K562 (cell line): ENCODE data around the gene TLE3. TPM values are rescaled to one million over a fixed set of nuclear protein-coding genes. Genes with fewer than 3 reads are reported as not detected.

Experiments
- ARID3A ChIP-seq: IDR thresholded peaks from 2 replicates; pipeline ENCODE4 v1.6.1; 2012; ENCODE audit warnings: low read depth, low read length, improper control_type of control experiment, borderline replicate concordance
- CBFA2T2 ChIP-seq: fragments of 450-650 bp; conservative IDR thresholded peaks from 2 replicates; pipeline ENCODE4 v1.6.1; 2017; ENCODE audit warnings: mild to moderate bottlenecking
- CBFA2T3 ChIP-seq: fragments of 450-650 bp; IDR thresholded peaks from 2 replicates; pipeline ENCODE4 v1.6.1; 2017
- CREB3L1 ChIP-seq: fragments of 450-650 bp; IDR thresholded peaks from 2 replicates; pipeline ENCODE4 v1.6.1; 2014; ENCODE audit warnings: low read depth, mild to moderate bottlenecking, moderate library complexity, borderline replicate concordance
- CREB5 ChIP-seq: fragments of 250-450 bp; sonication (Bioruptor Pico); IDR thresholded peaks from 2 replicates; pipeline ENCODE4 v1.5.0; 2020; ENCODE audit warnings: mild to moderate bottlenecking
- DMBX1 ChIP-seq: fragments of 250-450 bp; sonication (Bioruptor Pico); IDR thresholded peaks from 2 replicates; pipeline ENCODE4 v1.8.0; 2022; ENCODE audit warnings: inconsistent platforms, mild to moderate bottlenecking, moderate library complexity, borderline replicate concordance
- FOSL1 ChIP-seq: fragments of 200-800 bp; sonication (Bioruptor generic); conservative IDR thresholded peaks from 2 replicates; pipeline ENCODE4 v1.6.1; 2016; ENCODE audit warnings: missing genetic modification characterization, missing compliant biosample characterization
- HEY1 ChIP-seq: fragments of 250-450 bp; sonication (Bioruptor Pico); IDR thresholded peaks from 2 replicates; pipeline ENCODE4 v1.5.0; 2020; ENCODE audit warnings: mild to moderate bottlenecking, moderate library complexity, borderline replicate concordance
- ILF3 ChIP-seq: fragments of 450-650 bp; IDR thresholded peaks from 2 replicates; pipeline ENCODE4 v1.6.1; 2018; ENCODE audit warnings: antibody characterized with exemption, mild to moderate bottlenecking, moderate library complexity, borderline replicate concordance
- NFIX ChIP-seq: fragments of 250-450 bp; sonication (Bioruptor Pico); IDR thresholded peaks from 2 replicates; pipeline ENCODE4 v1.4.0; 2020; ENCODE audit warnings: low read depth, mild to moderate bottlenecking, moderate library complexity
- POLR2B ChIP-seq: fragments of 450-650 bp; IDR thresholded peaks from 2 replicates; pipeline ENCODE4 v1.6.1; 2018; ENCODE audit warnings: low read depth; ENCODE audit not compliant: partially characterized antibody
- POLR3A ChIP-seq: IDR thresholded peaks from 2 replicates; pipeline ENCODE4 v1.6.1; 2011; ENCODE audit warnings: borderline replicate concordance, mild to moderate bottlenecking, moderate library complexity; ENCODE audit not compliant: insufficient read length, insufficient read depth; ENCODE audit errors: extremely low read depth
- PPARD ChIP-seq: fragments of 250-450 bp; sonication (Bioruptor Pico); IDR thresholded peaks from 2 replicates; pipeline ENCODE4 v1.8.0; 2022; ENCODE audit warnings: inconsistent platforms, mild to moderate bottlenecking, moderate library complexity
- RAD51 ChIP-seq: fragments of 450-650 bp; IDR thresholded peaks from 2 replicates; pipeline ENCODE4 v1.7.1; 2016; ENCODE audit warnings: low read depth, mild to moderate bottlenecking, borderline replicate concordance
- RNF2 ChIP-seq: sonication (generic); IDR thresholded peaks from 2 replicates; pipeline ENCODE4 v1.6.1; 2016
- UBTF ChIP-seq, 2 experiments: IDR thresholded peaks; 2 replicates each; pipeline ENCODE4 v1.6.1; 2012; ENCODE audit warnings: improper control_type of control experiment in 2 of 2, low read depth in 2 of 2, low read length in 2 of 2, borderline replicate concordance in 1 of 2
- ZNF121 ChIP-seq: sonication (generic); formaldehyde crosslinking; conservative IDR thresholded peaks from 2 replicates; pipeline ENCODE4 v1.8.0; 2022; ENCODE audit warnings: missing genetic modification reagents
- ZNF134 ChIP-seq: fragments of 250-450 bp; sonication (Bioruptor Pico); conservative IDR thresholded peaks from 2 replicates; pipeline ENCODE4 v1.4.0; 2020
- ZNF184 ChIP-seq: sonication (generic); formaldehyde crosslinking; IDR thresholded peaks from 2 replicates; pipeline ENCODE4 v1.5.0; 2020; ENCODE audit warnings: missing genetic modification reagents
- ZNF23 ChIP-seq: fragments of 250-450 bp; sonication (Bioruptor Pico); IDR thresholded peaks from 2 replicates; pipeline ENCODE4 v1.4.0; 2020; ENCODE audit warnings: mild to moderate bottlenecking
- ZNF511 ChIP-seq: sonication (generic); formaldehyde crosslinking; IDR thresholded peaks from 2 replicates; pipeline ENCODE4 v1.8.0; 2022; ENCODE audit warnings: mild to moderate bottlenecking, missing genetic modification reagents
- polyA plus RNA-seq, 8 experiments: library from polyadenylated mRNA; depleted of rRNA in 4 of 8; stranded (reverse) in 5 of 8; unstranded in 3 of 8; fragments of >200 nt; fragmentation: Nextera tagmentation in 2 of 8; fragmentation: Illumina TruSeq in 1 of 8; extraction: Ambion mirVana in 2 of 8; extraction: Trizol in 1 of 8; gene quantifications; 2 replicates each; pipeline versions ENCODE4 v1.2.1 to v1.2.3, GENCODE V29; 2011 to 2014; ENCODE audit warnings: inconsistent platforms in 1 of 8, missing spikeins in 1 of 8
- total RNA-seq, 7 experiments: library from RNA; depleted of rRNA in 6 of 7; stranded (reverse); fragments of >200 nt in 6 of 7; fragmentation: Illumina TruSeq in 2 of 7; extraction: Trizol in 2 of 7; gene quantifications; 2 replicates each; pipeline versions ENCODE4 v1.2.1 to v1.2.3, GENCODE V29; 2011 to 2021; ENCODE audit warnings: low replicate concordance in 1 of 7

Gene TLE3
- total and polyA plus RNA-seq, 9 of the 15 experiments (the other 6 are each of a cell fraction or from before 2014, with no cell fraction given) = 1.5 to 84.2 (median 14.1) TPM

GRCh38 chr15:70099167-70099966, 1.6 kb upstream of the TLE3 start (continued):
- no peak for TF ChIP-seq CREB3L1
- TF ChIP-seq ZNF134 (CRISPR knock-in tag) = no peak
- peak; percentile 81; the same call in 1 of the 2 replicates for TF ChIP-seq RAD51
- TF ChIP-seq CBFA2T3 = no peak
- TF ChIP-seq ZNF121 (CRISPR knock-in tag) = no peak
- no peak for TF ChIP-seq CBFA2T2
- TF ChIP-seq RNF2 = peak; percentile 92
- no peak for TF ChIP-seq ZNF511 (CRISPR knock-in tag)
- TF ChIP-seq POLR3A = no peak
- TF ChIP-seq ARID3A = no peak
- TF ChIP-seq PPARD = no peak
- no peak for TF ChIP-seq NFIX (CRISPR knock-in tag)
- no peak for TF ChIP-seq ZNF184 (CRISPR knock-in tag)
- no peak for TF ChIP-seq ILF3
- no peak for TF ChIP-seq DMBX1
- TF ChIP-seq FOSL1 (tag) = no peak
- no peak for TF ChIP-seq ZNF23 (CRISPR knock-in tag)
- peak in 1 of 2 experiments; percentile 74; a peak in 1 of 4 replicates for TF ChIP-seq UBTF (IDR thresholded peaks at IDR 0.05; ENCODE audit: borderline replicate concordance in 1 of 2, low read depth in 2 of 2, low read length in 2 of 2)
- peak; percentile 92 for TF ChIP-seq POLR2B
- 0 out of 2 replicates have a peak, but pooled peaks have one; percentile 10 for TF ChIP-seq HEY1
- no peak for TF ChIP-seq CREB5 (CRISPR knock-in tag)
